ENCODE results near the gene TASOR. TPM values are rescaled to one million over a fixed set of nuclear protein-coding genes. Genes with fewer than 3 reads are reported as not detected.
"Not testable (repeated sequence)": the region's sequence is repeated elsewhere in the genome, so short reads cannot be mapped to it uniquely, and the experiment has no call there.

Gene TASOR
- total RNA-seq, 1 experiment from 2014 or later: 63.4 TPM

DNA sequence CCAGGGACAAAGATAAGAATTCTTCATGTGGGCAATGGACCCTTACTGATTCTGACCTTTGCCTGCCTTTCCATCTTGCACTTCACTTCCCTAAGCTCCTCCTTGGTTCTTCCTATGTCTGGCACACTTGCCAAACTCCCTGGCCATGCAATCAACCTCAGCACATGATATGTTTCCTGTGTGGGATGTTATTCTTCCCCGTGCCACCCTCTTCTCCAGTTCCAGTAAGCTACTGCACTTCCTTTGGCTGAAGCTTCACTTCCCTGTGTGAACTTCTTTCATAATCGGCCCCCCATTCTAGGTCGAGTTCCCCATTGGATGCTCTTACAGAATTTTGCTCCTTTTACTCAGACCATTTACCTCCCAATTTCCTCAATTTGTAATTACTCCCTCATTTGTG, 10.7 kb upstream of the TASOR start:
- H3K27me3 ChIP-seq: no peaks in the 10 kb centered on the region

DNA sequence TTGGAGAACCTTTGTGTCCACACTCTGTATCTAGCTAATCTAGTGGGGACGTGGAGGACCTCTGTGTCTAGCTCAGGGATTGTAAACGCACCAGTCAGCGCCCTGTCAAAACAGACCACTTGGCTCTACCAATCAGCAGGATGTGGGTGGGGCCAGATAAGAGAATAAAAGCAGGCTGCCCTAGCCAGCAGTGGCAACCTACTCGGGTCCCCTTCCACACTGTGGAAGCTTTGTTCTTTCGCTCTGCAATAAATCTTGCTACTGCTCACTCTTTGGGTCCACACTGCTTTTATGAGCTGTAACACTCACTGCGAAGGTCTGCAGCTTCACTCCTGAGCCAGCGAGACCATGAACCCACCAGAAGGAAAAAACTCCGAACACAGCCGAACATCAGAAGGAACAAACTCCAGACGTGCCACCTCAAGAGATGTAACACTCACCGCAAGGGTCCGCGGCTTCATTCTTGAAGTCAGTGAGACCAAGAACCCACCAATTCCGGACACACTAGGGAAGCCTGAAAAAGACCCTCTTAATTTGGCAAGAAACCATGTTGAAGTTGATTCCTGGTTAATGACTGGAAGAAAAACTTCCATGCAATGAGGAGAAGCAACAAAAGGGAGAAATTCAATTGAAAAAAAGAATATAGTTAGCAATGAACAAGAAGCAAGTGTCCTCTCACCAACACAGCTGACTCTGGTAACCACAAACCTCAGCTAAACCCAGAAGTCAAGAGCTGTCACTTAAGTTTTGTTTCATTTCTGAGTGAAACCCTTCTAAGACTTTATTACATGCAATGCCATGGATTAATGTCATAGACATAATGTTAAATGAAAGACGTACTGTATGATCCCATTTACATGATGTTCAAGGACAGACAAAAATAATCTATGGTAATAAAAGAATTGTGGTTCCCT, 9.7 kb upstream of the TASOR start:
- H3K4me1 ChIP-seq; H3K27me3 ChIP-seq; H3K36me3 ChIP-seq; DNase-seq; H3K9me3 ChIP-seq (replicated peaks); H3K27ac ChIP-seq; H3K4me3 ChIP-seq: not testable (repeated sequence)

More for the DNA sequence above, 10.7 kb upstream of the TASOR start:
- Histone ChIP-seq H3K4me3 (no peak overlapping the region), H3K36me3 (no peaks in the 10 kb centered on the region), H3K4me1 (no peaks in the 10 kb centered on the region), H3K9me3 (replicated peaks) (no peaks in the 10 kb centered on the region), H3K27ac (no peak overlapping the region)
- DNase-seq: no peak

DNA sequence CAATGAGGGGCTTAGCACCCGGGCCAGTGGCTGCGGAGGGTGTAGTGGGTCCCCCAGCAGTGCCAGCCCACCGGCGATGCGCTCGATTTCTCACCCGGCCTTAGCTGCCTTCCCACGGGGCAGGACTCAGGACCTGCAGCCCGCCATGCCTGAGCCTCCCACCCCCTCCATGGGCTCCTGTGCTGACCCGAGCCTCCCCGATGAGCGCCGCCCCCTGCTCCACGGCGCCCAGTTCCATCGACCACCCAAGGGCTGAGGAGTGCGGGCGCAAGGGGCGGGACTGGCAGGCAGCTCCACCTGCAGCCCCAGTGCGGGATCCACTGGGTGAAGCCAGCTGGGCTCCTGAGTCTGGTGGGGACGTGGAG, 8.9 kb upstream of the TASOR start:
- H3K4me1 ChIP-seq; H3K4me3 ChIP-seq; H3K27ac ChIP-seq; DNase-seq; H3K27me3 ChIP-seq; H3K9me3 ChIP-seq (replicated peaks); H3K36me3 ChIP-seq: not testable (repeated sequence)

DNA sequence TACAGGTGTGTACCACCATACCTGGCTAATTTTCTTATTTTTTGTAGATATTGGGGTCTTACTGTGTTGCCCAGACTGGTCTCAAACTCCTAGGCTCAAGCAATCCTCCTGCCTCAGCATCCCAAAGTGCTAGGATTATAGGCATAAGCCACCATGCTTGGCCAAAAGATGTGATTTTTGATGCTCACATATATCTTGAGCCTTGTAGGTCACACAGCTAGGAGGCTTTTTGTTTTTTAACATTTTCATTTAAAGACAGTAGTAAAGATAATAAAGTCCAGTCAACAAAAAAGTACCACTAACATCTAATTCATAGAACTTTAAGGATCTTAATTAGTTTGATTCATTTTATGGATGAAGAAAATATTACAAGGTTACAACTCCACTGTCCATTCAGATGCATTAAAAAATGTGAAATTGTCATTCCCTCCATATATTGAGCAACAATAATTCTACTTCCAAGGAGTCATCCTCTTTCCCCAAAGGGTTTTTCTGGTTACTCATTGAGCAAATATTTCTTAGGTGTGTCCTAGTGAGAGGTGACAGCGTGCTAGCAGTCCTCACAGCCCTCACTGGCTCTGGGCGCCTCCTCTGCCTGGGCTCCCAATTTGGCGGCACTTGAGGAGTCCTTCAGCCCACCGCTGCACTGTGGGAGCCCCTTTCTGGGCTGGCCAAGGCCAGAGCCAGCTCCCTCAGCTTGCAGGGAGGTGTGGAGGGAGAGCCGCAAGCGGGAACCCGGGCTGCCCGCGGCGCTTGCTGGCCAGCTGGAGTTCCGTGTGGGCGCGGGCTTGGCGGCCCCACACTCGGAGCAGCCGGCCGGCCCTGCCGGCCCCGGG, 8.3 kb upstream of the TASOR start:
- Histone ChIP-seq H3K27ac (no peak overlapping the region), H3K4me1 (no peaks in the 10 kb centered on the region), H3K27me3 (no peaks in the 10 kb centered on the region), H3K4me3 (no peak overlapping the region), H3K36me3 (no peaks in the 10 kb centered on the region), H3K9me3 (replicated peaks) (no peaks in the 10 kb centered on the region)
- no peak for DNase-seq

DNA sequence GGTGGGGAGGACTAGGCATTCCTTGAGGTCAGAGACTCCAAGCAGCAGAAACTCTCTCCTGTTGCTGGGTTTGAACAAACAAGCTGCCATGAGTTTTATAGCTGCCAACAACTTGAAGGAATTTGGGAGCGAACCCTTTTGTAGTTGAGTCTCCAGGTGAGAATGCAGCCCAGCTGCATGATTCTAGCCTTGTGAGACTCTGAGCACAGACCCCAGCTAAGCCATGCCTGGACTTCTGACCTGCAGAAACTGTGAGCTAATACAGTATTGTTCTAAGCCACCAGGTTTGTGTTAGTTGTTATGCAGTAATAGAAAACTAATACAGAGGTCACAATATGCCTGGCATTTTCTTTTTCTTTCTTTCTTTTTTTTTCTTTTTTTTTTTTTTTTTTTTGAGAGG, 6.2 kb upstream of the TASOR start:
- no peak overlapping the region for H3K27ac ChIP-seq
- no peaks in the 10 kb centered on the region for H3K9me3 ChIP-seq (replicated peaks)
- H3K4me1 ChIP-seq: no peaks in the 10 kb centered on the region
- no peaks in the 10 kb centered on the region for H3K36me3 ChIP-seq
- no peak for DNase-seq
- H3K27me3 ChIP-seq: no peaks in the 10 kb centered on the region
- H3K4me3 ChIP-seq: no peak overlapping the region

DNA sequence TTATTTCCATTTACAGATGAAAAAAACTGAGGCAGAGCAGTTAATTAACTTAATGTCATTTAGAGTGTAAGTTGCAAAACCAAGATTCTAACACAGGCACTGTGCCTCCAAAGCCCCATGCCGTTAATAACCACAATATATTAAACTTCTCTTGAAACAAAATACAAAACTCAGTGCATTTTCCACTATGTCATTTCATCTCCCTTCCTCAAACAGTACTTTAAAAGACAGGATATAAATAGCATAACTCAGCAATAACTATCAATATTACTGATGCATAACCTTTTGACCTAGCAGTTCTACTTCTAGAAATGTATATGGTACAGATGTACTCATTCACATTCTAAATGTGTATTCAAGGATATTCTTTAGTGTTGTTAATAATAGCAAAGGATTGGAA, 5.1 kb upstream of the TASOR start:
- Histone ChIP-seq H3K4me1 (no peaks in the 10 kb centered on the region), H3K27me3 (no peaks in the 10 kb centered on the region), H3K9me3 (replicated peaks) (peaks cover 4% of the 10 kb centered on the region; the same call in 1 of the 2 replicates), H3K4me3 (no peak overlapping the region), H3K36me3 (no peaks in the 10 kb centered on the region), H3K27ac (no peak overlapping the region)
- no peak for DNase-seq

DNA sequence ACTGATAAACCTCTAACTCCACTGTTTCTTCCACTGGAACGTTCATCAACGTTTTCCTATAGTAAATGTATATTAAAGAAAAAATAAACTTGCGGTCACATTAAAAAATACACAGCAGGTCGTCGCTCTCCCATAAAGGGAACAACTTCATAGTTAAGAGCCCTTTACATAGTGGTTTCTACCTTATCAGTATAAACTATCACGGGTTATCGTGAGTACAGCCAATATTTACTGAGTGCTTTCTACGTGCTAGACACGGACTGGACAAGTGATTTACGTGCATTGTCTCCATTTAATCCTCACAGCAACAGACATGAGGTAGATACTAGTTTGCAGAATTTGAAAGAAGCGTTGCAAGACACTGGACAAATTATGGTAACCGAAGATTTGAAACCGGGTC, 964 bp upstream of the TASOR start:
- Histone ChIP-seq H3K9me3 (replicated peaks) (peaks cover 4% of the 10 kb centered on the region; the same call in 1 of the 2 replicates), H3K4me3 (no peak overlapping the region), H3K4me1 (no peaks in the 10 kb centered on the region), H3K27ac (no peak overlapping the region), H3K36me3 (peaks cover 13% of the 10 kb centered on the region), H3K27me3 (no peaks in the 10 kb centered on the region)
- DNase-seq: no peak

DNA sequence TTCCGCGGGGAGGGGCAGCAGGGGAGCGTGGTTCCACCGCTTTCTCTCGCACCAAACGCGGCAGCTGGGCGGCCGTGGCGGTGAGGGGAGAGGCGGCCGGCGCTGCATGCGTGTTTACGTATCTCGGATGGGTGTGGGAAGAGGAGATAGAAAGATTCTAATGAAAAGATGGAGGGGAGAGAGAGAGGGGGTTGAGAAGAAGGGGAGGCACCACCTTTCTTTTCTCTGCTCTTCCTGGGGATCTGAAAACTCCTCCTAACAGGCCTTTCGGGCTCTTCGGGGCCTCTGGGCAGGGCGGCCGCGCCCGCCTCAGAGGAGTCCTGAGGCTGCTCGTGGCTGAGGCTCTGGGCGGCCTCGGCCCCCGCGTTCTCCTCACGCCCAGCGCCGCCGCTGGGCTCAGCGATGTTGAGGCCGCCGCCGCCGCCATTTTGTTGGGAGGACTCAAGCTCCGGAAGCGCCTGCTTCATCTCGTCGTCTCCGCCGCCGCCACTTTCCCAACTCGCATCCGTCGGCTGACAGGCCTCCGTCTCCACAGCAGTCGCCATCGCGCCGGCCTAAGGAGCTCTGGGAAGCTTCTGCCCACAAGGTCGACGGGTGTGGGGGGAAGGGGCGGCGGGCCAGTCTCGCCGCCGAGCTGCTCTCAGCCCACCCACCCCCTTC, 473 bp downstream of the TASOR start:
- Histone ChIP-seq H3K4me1 (no peaks in the 10 kb centered on the region), H3K4me3 (peak overlapping the region; percentile 91), H3K9me3 (replicated peaks) (peaks cover 4% of the 10 kb centered on the region; the same call in 1 of the 2 replicates), H3K36me3 (peaks cover 14% of the 10 kb centered on the region), H3K27me3 (no peaks in the 10 kb centered on the region), H3K27ac (peak overlapping the region; percentile 97)
- peak; percentile 85 to 86 for DNase-seq

DNA sequence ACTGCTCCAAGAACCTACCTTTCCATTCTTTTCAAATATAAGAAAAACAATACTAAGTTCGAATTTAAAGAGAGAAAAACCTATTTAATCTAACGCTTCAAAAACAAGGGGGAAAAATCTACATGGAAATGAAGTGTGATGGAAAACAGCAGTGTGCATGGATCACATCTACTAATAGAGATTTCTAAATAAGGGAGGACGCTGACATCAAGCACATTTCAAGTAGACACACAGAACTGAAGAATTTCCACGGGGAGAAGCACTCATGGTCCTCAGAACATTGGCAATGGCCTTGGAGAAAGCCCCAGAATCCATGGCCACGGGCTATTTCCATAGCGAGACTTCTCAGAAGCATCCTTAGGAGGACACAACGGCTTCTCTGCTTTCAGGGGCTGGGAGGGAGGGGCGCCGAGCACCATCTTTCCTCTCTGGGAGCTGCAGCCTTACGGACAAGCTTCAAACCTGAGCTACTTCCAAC, 1.0 kb downstream of the TASOR start:
- Histone ChIP-seq H3K4me3 (peak overlapping the region; percentile 91), H3K4me1 (no peaks in the 10 kb centered on the region), H3K27me3 (no peaks in the 10 kb centered on the region), H3K27ac (peak overlapping the region; percentile 97), H3K36me3 (peaks cover 14% of the 10 kb centered on the region), H3K9me3 (replicated peaks) (peaks cover 4% of the 10 kb centered on the region; the same call in 1 of the 2 replicates)
- no peak for DNase-seq

DNA sequence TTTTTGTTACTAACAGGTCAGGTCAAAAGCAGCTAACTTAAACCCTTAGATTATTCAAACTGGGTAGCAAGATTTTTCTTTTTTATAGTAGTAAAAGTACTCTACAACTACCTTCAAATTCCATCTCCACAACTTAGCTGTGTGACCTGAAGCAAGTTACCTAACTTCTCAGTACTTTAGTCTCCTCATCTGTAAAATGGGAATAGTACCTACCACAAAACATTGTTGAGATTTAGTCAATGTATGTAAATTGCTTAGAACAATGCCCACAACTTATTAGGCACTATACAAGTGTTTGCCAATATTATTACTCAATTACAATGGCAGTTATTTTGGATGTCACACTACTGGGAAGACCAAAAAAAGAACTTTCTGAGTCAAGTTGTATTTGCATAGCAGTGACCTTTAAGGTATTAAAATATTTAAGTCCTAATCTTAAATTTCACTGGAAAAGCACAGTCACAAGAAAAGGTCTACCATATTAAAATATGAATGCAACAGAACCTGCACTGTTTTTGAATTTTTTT, 2.9 kb downstream of the TASOR start:
- Histone ChIP-seq H3K27ac (no peak overlapping the region), H3K4me3 (no peak overlapping the region)

DNA sequence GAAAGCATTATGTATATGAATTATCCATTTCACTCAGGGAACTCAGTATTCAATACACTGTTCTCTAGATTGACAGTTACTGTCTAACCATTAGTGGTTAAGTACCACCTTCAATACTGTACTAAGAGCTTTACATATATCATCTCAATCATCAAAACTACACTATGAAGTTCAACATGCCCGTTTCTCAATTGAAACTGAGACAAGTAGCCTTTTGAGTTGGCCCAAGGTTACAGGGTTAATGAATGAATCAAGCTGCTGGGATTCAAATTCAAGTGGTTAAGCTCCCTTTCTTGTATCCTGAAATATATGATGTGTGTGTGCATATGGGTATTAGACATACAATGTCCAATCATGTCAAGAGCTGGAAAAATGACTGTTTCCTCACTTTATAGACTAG, 5.8 kb downstream of the TASOR start:
- no peaks in the 10 kb centered on the region for H3K9me3 ChIP-seq (replicated peaks)

More for the DNA sequence above, 2.9 kb downstream of the TASOR start:
- Histone ChIP-seq H3K4me1 (no peaks in the 10 kb centered on the region), H3K36me3 (peaks cover 14% of the 10 kb centered on the region), H3K27me3 (no peaks in the 10 kb centered on the region), H3K9me3 (replicated peaks) (peaks cover 4% of the 10 kb centered on the region; the same call in 1 of the 2 replicates)
- no peak for DNase-seq

DNA sequence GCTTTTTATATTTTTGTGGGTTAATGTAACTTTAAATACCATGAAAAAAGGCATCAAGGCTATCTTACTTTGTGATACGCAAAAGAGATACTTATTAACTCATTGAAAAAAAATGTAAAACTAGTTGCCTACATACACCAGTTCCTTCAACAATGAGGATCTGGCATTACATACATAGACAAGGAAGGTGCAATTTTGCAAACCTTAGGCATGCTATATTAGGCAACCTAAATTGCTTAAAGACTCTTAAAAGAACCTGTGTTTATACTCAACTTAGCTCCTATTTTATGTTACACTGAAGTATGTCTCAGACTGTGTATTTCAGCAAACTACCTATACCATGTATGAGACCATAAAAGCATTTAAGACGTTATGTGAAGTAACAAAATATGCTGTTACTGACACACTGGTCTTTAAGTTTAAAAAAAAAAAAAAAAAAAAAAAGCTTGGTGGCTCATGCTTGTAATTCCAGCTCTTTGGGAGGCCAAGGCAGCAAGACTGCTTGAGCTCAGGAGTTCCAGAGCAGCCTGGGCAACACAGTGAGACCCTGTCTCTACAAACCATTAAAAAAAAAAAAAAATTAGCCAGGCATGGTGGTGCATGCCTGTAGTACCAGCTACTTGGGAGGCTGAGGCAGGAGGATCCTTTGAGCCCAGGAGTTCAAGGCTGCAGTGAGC, 9.1 kb downstream of the TASOR start:
- Histone ChIP-seq H3K27ac (no peak overlapping the region), H3K4me3 (no peak overlapping the region), H3K4me1 (no peaks in the 10 kb centered on the region), H3K9me3 (replicated peaks) (no peaks in the 10 kb centered on the region), H3K27me3 (no peaks in the 10 kb centered on the region), H3K36me3 (peaks cover 40% of the 10 kb centered on the region)
- DNase-seq: no peak

More for the DNA sequence above, 5.8 kb downstream of the TASOR start:
- Histone ChIP-seq H3K4me3 (no peak overlapping the region), H3K4me1 (no peaks in the 10 kb centered on the region), H3K27ac (no peak overlapping the region), H3K27me3 (no peaks in the 10 kb centered on the region), H3K36me3 (peaks cover 23% of the 10 kb centered on the region)
- DNase-seq: no peak

DNA sequence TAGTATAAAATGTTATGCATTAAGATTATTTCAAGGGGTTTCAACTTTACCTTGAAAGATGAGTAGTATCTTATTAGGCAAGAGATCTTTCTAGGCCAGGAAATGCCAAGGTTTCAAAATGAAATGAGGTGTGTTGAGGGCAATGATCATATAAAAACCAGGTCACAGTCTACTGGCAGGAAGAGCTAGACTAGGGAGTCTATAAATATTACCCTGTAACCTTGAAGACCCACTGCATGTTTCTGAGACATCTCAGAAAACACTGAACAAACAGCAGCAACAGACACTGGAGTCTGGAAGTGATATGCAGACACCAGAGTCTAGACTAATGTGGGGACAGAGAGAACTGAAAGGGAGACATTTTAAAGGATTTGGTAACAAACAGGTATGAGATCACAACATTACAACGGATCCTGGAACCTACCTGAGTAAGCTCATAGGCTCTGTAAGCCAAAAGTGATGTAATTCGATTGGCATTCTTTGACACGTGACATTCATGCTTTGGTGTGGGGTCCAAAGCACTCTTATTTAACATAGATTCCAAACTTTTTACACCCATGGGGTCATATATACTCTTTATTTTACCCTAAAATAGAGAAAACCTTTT, 15.0 kb downstream of the TASOR start:
- DNase-seq: no peak
- no peaks in the 10 kb centered on the region for H3K4me1 ChIP-seq
- H3K36me3 ChIP-seq: peaks cover 80% of the 10 kb centered on the region
- H3K27me3 ChIP-seq: no peaks in the 10 kb centered on the region
- no peak overlapping the region for H3K27ac ChIP-seq
- no peak overlapping the region for H3K4me3 ChIP-seq
- H3K9me3 ChIP-seq (replicated peaks): no peaks in the 10 kb centered on the region

DNA sequence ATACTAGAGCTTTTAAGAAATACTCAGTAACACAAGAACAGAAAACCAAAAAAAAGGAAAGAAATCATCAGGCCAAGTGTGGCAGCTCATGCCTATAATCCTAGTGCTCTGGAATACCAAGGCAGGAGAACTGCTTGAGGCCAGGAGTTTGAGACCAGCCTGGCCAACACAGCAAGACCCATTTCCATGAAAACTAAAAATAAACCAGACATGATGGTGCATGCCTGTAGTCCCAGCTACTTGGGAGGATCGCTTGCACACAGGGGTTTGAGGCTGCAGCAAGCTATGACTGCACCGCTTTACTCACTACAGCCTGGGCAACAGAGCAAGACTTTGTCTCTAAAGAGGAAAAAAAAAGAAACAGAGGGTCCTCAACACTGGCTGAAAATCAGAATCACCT, 18.2 kb downstream of the TASOR start:
- DNase-seq: no peak
- Histone ChIP-seq H3K4me3 (no peak overlapping the region), H3K27me3 (no peaks in the 10 kb centered on the region)

More for the DNA sequence above, 18.2 kb downstream of the TASOR start:
- Histone ChIP-seq H3K9me3 (replicated peaks) (no peaks in the 10 kb centered on the region), H3K27ac (no peak overlapping the region), H3K4me1 (no peaks in the 10 kb centered on the region), H3K36me3 (peaks cover 81% of the 10 kb centered on the region)
